ENCODE data around the gene MRTO4. TPM values are rescaled to one million over a fixed set of nuclear protein-coding genes. Genes with fewer than 3 reads are reported as not detected.
"Not testable (repeated sequence)": the region's sequence is repeated elsewhere in the genome, so short reads cannot be mapped to it uniquely, and the experiment has no call there.

Gene MRTO4
- total and polyA plus RNA-seq, 4 donors, result 9.5 to 11.1 (median 10.2) TPM

DNA sequence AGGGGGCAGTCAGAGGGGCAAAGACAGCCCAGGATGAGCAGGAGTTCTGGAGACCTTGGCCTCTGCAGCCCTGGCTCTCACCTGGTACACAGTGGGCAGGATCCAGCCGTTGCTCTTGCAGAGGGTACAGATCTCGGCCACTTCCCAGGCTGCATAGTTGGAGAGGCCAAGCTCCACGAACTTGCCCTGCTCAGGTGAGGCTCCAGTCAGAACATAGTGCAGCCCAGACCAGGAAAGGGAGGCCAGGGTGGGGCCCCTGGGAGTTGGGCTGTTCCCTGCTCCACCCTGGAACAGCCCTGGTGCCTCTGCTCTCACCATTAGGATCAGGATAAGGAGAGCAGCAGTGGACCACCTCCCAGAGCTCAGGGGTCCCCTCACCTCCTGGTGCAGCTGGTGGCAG lies 34.2 kb downstream of the MRTO4 start:
- Histone ChIP-seq H3K27ac (ENCODE audit: low read depth in 1 of 2, low read length in 2 of 2) (peak overlapping the region; percentile 60 to 94), H3K9ac (ENCODE audit: low read depth in 1 of 2, low read length in 2 of 2) (peak overlapping the region in 1 of 2 donors; percentile 6), H3K4me1 (ENCODE audit: control insufficient read depth in 4 of 4, insufficient read depth in 4 of 4, low read length in 3 of 4) (peaks cover 6 to 34% (median 22%) of the 10 kb centered on the region in 4 donors), H3K36me3 (ENCODE audit: control insufficient read depth in 4 of 4, insufficient read depth in 3 of 4, low read depth in 1 of 4, low read length in 3 of 4) (peaks cover 0 to 21% (median 12%) of the 10 kb centered on the region in 4 donors)
- not testable (repeated sequence) for H3K27me3 ChIP-seq (ENCODE audit: control insufficient read depth in 4 of 4, insufficient read depth in 4 of 4, low read length in 3 of 4); H3K4me3 ChIP-seq (ENCODE audit: low read depth in 1 of 3, low read length in 3 of 3); H3K9me3 ChIP-seq (ENCODE audit: control insufficient read depth in 4 of 4, low read length in 3 of 4); DNase-seq (ENCODE audit: low spot score)
- peak in 1 of 2 donors; percentile 35 for TF ChIP-seq HNF4A (conservative IDR thresholded peaks at IDR 0.05)
- WGBS, result 22% methylated on average over 3 of the region's 3 CpGs

DNA sequence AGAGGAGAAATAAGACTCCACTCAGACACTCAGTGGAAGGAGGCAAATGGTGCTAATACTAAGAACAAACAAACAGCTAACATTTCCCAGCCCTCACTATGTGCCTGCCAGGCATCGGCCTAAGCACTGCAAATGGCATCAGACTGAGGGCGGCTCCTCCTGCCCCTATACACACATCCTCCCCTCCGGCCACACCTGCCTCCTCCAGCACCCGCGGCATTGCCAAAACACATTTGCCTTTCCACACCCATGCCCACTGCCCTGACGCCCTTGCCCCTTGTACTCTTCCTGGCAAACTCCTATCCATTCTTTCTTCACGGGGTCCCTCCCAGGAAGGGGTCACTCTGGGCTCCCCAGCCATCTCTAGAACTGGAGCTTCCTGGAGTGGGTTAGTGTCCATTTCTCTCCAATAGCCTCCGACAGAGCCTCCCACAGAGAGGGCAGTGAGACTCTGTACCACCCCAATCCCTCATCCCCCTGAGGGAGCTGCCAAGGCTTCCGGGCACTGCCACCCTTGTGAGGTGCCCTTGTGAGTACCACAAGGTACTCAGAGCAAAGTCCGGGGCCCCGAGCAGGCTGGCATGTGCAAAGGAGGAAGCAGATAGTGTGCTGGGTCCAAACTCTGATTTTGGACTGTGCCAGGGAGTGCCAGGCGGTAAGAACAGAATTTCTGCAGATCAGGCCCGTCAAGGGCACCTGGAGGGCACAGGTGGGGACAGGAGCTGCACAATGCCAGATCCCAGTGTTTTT lies 36.0 kb downstream of the MRTO4 start:
- no peak for DNase-seq (ENCODE audit: low spot score)
- peaks cover 6 to 34% (median 22%) of the 10 kb centered on the region in 4 donors for H3K4me1 ChIP-seq (ENCODE audit: control insufficient read depth in 4 of 4, insufficient read depth in 4 of 4, low read length in 3 of 4)
- 39% methylated on average over 13 of the region's 13 CpGs for WGBS
- no peaks in the 10 kb centered on the region for H3K27me3 ChIP-seq (ENCODE audit: control insufficient read depth in 4 of 4, insufficient read depth in 4 of 4, low read length in 3 of 4)
- peak overlapping the region; percentile 68 to 90 (median 71) for H3K4me3 ChIP-seq (ENCODE audit: low read depth in 1 of 3, low read length in 3 of 3)
- peak overlapping the region; percentile 60 to 89 for H3K9ac ChIP-seq (ENCODE audit: low read depth in 1 of 2, low read length in 2 of 2)
- H3K36me3 ChIP-seq (ENCODE audit: control insufficient read depth in 4 of 4, insufficient read depth in 3 of 4, low read depth in 1 of 4, low read length in 3 of 4), result peaks cover 0 to 12% (median 6%) of the 10 kb centered on the region in 4 donors
- TF ChIP-seq HNF4A (conservative IDR thresholded peaks at IDR 0.05), result peak; percentile 96 to 97
- TF ChIP-seq, protein P1, sequence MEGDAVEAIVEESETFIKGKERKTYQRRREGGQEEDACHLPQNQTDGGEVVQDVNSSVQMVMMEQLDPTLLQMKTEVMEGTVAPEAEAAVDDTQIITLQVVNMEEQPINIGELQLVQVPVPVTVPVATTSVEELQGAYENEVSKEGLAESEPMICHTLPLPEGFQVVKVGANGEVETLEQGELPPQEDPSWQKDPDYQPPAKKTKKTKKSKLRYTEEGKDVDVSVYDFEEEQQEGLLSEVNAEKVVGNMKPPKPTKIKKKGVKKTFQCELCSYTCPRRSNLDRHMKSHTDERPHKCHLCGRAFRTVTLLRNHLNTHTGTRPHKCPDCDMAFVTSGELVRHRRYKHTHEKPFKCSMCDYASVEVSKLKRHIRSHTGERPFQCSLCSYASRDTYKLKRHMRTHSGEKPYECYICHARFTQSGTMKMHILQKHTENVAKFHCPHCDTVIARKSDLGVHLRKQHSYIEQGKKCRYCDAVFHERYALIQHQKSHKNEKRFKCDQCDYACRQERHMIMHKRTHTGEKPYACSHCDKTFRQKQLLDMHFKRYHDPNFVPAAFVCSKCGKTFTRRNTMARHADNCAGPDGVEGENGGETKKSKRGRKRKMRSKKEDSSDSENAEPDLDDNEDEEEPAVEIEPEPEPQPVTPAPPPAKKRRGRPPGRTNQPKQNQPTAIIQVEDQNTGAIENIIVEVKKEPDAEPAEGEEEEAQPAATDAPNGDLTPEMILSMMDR (IDR thresholded peaks at IDR 0.05; ENCODE audit: low read depth, low read length, missing input control), result no peak
- TF ChIP-seq, protein P2, sequence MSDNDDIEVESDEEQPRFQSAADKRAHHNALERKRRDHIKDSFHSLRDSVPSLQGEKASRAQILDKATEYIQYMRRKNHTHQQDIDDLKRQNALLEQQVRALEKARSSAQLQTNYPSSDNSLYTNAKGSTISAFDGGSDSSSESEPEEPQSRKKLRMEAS (IDR thresholded peaks at IDR 0.05), result peak; percentile 55
- TF ChIP-seq SP1 (IDR thresholded peaks at IDR 0.05), result peak; percentile 42
- TF ChIP-seq JUND (IDR thresholded peaks at IDR 0.05), result peak in 1 of 2 donors; percentile 14
- TF ChIP-seq HNF4G (IDR thresholded peaks at IDR 0.05), result peak; percentile 86
- peak; percentile 47 to 79 for TF ChIP-seq RXRA (IDR thresholded peaks at IDR 0.05)
- peak in 1 of 2 donors; percentile 38 for TF ChIP-seq EGR1 (IDR thresholded peaks at IDR 0.05; ENCODE audit: low read depth in 2 of 2)
- peak in 1 of 2 donors; percentile 9 for TF ChIP-seq RAD21 (IDR thresholded peaks at IDR 0.05)
- TF ChIP-seq, protein P3, sequence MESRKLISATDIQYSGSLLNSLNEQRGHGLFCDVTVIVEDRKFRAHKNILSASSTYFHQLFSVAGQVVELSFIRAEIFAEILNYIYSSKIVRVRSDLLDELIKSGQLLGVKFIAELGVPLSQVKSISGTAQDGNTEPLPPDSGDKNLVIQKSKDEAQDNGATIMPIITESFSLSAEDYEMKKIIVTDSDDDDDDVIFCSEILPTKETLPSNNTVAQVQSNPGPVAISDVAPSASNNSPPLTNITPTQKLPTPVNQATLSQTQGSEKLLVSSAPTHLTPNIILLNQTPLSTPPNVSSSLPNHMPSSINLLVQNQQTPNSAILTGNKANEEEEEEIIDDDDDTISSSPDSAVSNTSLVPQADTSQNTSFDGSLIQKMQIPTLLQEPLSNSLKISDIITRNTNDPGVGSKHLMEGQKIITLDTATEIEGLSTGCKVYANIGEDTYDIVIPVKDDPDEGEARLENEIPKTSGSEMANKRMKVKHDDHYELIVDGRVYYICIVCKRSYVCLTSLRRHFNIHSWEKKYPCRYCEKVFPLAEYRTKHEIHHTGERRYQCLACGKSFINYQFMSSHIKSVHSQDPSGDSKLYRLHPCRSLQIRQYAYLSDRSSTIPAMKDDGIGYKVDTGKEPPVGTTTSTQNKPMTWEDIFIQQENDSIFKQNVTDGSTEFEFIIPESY (IDR thresholded peaks at IDR 0.05), result peak; percentile 44
- TF ChIP-seq FOXA1 (IDR thresholded peaks at IDR 0.05), result no peak
- TF ChIP-seq, protein P4, sequence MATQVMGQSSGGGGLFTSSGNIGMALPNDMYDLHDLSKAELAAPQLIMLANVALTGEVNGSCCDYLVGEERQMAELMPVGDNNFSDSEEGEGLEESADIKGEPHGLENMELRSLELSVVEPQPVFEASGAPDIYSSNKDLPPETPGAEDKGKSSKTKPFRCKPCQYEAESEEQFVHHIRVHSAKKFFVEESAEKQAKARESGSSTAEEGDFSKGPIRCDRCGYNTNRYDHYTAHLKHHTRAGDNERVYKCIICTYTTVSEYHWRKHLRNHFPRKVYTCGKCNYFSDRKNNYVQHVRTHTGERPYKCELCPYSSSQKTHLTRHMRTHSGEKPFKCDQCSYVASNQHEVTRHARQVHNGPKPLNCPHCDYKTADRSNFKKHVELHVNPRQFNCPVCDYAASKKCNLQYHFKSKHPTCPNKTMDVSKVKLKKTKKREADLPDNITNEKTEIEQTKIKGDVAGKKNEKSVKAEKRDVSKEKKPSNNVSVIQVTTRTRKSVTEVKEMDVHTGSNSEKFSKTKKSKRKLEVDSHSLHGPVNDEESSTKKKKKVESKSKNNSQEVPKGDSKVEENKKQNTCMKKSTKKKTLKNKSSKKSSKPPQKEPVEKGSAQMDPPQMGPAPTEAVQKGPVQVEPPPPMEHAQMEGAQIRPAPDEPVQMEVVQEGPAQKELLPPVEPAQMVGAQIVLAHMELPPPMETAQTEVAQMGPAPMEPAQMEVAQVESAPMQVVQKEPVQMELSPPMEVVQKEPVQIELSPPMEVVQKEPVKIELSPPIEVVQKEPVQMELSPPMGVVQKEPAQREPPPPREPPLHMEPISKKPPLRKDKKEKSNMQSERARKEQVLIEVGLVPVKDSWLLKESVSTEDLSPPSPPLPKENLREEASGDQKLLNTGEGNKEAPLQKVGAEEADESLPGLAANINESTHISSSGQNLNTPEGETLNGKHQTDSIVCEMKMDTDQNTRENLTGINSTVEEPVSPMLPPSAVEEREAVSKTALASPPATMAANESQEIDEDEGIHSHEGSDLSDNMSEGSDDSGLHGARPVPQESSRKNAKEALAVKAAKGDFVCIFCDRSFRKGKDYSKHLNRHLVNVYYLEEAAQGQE (IDR thresholded peaks at IDR 0.05), result peak; percentile 43
- TF ChIP-seq NR2F2 (IDR thresholded peaks at IDR 0.05), result no peak
- TF ChIP-seq YY1 (IDR thresholded peaks at IDR 0.05), result peak; percentile 13
- TF ChIP-seq, protein P5, sequence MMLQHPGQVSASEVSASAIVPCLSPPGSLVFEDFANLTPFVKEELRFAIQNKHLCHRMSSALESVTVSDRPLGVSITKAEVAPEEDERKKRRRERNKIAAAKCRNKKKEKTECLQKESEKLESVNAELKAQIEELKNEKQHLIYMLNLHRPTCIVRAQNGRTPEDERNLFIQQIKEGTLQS (IDR thresholded peaks at IDR 0.05), result no peak
- TF ChIP-seq TAF1 (conservative IDR thresholded peaks at IDR 0.05), result no peak
- no peak for TF ChIP-seq GABPA (IDR thresholded peaks at IDR 0.05 in 1 of 2, conservative IDR thresholded peaks at IDR 0.05 in 1 of 2)
- no peak for TF ChIP-seq FOXA2 (IDR thresholded peaks at IDR 0.05)
- H3K27ac ChIP-seq (ENCODE audit: low read depth in 1 of 2, low read length in 2 of 2), result peak overlapping the region; percentile 57 to 94
- no peaks in the 10 kb centered on the region for H3K9me3 ChIP-seq (ENCODE audit: control insufficient read depth in 4 of 4, low read length in 3 of 4)

DNA sequence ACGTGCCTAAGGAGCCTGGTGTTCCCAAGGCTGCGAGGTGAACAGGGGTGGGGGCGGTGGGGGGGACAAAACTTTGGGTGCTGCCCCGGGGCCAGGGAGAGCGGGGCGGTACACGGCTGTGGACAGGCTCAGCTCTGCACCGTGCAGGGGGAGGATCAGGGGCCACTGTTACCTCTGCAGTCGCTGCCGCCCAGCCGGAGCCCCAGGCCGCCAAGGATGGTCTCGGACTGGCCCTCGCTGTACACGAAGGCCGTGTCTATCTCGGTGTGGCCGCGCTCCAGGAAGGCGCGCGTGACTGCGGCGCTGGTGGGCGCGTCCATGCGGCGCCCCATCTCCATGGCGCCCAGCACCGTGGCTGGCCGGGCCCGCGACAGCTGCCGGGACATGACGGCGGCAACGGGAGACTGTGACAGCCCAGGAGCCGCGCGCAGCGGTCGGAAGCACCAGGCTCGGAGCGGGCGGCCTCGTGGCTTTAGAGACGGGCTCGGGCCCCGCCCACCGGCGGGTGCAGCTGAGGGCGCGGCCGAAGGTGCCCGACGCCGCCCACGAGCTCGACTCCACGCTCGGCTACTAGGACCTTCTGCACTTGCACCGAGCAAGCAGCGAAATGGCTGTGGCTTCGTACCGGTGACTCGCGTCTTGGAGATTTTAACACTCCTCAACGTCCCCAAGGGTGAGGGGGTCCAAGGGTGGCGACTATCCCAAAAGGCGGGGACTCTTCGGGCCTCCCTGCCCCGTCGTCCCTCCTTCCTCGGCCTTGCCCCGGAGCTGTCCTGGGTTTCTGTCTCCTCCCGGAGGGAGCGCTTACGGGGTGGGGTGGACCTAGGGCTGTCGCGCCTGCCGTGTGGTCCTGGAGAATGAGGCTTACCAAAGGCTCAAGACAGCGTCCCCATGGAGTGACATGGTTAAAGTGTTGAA lies 37.0 kb downstream of the MRTO4 start, which contains the start of gene AKR7A3:
Gene AKR7A3 (minus strand): TSS at position 447 of the 918 bp plus-strand sequence. CDS start 61 bp downstream, at position 386.
- H3K27me3 ChIP-seq (ENCODE audit: control insufficient read depth in 4 of 4, insufficient read depth in 4 of 4, low read length in 3 of 4); H3K36me3 ChIP-seq (ENCODE audit: control insufficient read depth in 4 of 4, insufficient read depth in 3 of 4, low read depth in 1 of 4, low read length in 3 of 4); H3K9me3 ChIP-seq (ENCODE audit: control insufficient read depth in 4 of 4, low read length in 3 of 4): not testable (repeated sequence)
- Histone ChIP-seq H3K27ac (ENCODE audit: low read depth in 1 of 2, low read length in 2 of 2) (peak within 1 kb of the TSS; percentile 57 to 94), H3K9ac (ENCODE audit: low read depth in 1 of 2, low read length in 2 of 2) (peak within 1 kb of the TSS; percentile 60 to 89), H3K4me1 (ENCODE audit: control insufficient read depth in 4 of 4, insufficient read depth in 4 of 4, low read length in 3 of 4) (peaks cover 6 to 34% (median 22%) of the 10 kb centered on the region in 4 donors), H3K4me3 (ENCODE audit: low read depth in 1 of 3, low read length in 3 of 3) (peak within 1 kb of the TSS; percentile 68 to 90 (median 71))
- 8% methylated on average over 69 of the region's 82 CpGs for WGBS
- DNase-seq (ENCODE audit: low spot score), result peak; percentile 54
